GM19468 (cell line): ENCODE results near the gene EYA2.
"Not testable (repeated sequence)": the region's sequence is repeated elsewhere in the genome, so short reads cannot be mapped to it uniquely, and the experiment has no call there.

Experiments
- ATAC-seq: cut with Tn5 transposase; IDR thresholded peaks from one replicate; pipeline ENCODE4 v1.9.1; 2021; ENCODE audit warnings: mild to moderate bottlenecking, moderate library complexity, moderate number of reproducible peaks; ENCODE audit not compliant: unreplicated experiment; ENCODE audit errors: extremely low read depth

EYA2 gene

GRCh38 chr20:47181056-47181862, 286.6 kb downstream of the EYA2 start:
- no peak for ATAC-seq

GRCh38 chr20:47183367-47183766, 288.7 kb downstream of the EYA2 start:
- no peak for ATAC-seq

GRCh38 chr20:47187450-47188195, 293.0 kb downstream of the EYA2 start:
- no peak for ATAC-seq

DNA sequence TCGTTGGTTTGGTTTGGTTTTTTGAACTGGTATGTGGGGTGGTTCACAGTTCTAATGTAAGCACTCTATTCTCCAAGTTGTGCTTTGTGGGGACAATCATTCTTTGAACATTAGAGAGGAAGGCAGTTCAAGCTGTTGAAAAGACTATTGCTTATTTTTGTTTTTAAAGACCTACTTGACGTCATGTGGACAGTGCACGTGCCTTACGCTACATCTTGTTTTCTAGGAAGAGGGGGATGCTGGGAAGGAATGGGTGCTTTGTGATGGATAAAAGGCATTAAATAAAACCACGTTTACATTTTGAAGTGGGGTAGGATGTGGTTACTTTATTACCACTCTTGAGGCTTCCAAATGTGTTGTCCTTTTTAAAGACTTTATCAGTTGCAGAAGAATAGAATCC, 293.9 kb downstream of the EYA2 start:
- no peak for ATAC-seq

GRCh38 chr20:47189060-47189459, 294.4 kb downstream of the EYA2 start:
- ATAC-seq = no peak

GRCh38 chr20:47191074-47191673, 296.5 kb downstream of the EYA2 start:
- no peak for ATAC-seq

- no peak for ATAC-seq
Measured at GRCh38 chr20:47191956-47192355, 297.3 kb downstream of the EYA2 start.

DNA sequence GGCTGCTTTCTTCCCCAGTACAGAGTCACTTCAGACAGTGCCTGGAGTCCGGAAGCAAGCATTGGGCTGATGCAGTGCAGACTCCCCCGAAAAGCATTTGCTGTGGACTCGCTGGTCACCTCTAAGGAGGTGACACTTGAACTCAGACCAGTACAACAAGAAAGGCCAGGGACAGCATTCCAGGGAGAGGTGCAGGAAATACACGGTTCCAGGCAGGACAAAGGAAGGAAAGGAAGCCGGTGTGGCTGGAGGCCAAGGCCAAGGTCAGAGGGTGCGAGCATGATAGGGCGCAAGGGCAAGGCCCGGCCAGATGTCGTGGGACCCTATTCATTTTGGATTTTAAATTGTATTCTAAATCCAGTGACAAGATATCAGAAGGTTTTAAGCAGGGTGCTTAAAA, 300.9 kb downstream of the EYA2 start:
- no peak for ATAC-seq

DNA sequence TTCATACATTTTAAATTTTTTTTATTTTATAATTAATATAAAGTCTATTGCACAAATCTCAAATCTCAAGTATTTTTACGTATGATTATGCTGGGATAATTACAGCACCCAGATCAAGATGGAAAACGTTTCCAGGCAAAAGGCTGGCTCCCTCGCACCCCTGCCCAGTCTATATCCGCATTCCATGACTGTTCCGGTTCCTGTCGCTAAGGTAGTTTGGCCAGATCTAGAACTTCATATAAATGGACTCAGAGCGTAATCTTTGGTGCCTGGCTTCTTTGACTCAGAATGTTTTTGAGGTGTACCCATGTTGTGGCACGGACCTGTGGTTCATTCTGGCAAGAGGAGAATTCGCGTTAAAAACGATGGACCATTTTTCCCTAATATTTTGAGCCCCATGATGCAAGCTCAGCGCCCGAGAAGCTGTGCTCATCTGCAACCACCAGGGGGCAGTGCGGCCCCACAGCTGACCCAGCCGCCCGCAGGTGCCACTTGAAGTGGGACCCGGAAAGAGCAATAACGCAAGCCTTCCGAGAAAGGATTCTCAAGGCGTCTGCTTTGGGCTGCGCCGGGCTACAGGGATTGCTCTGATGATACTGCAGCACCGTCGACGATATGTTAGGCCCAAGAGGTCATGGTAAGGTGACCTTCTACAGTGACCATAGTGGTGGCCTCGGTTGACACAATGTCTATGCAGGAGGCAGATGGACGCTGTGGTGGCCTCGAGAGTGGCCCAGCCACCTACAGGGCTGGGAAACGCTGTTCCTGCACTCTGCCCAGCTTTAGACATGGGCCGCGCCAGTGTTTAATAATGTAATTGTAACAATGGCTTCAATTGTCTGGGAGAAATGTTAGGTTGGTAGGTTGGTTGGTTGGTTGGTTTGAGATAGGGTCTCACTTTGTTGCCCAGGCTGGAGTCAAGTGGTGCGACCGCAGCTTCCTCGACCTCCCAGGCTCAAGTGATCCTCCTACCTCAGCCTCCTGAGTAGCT, 301.7 kb downstream of the EYA2 start:
- ATAC-seq = no peak

- no peak for ATAC-seq
Measured at GRCh38 chr20:47198254-47198671, 303.6 kb downstream of the EYA2 start.

DNA sequence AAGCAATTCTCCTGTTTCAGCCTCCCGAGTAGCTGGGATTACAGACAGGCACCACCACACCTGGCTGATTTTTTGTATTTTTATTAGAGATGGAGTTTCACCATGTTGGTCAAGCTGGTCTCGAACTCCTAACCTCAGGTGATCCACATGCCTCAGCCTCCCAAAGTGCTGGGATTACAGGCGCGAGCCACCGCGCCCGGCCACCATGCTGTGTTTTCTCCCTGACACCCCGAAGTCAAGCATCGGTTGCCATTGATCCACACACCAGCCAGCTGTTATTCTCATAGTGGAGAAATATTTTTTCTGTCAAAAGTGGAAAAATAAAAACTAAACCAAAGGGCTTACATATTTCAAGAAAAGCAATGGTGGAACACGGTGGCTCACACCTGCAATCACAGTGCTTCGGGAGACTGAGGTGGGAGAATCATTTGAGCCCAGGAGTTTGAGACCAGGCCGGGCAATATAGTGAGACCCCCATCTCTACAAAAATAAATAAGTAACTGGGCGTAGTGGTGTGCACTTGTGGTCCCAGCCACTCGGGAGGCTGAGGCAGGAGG, 304.4 kb downstream of the EYA2 start:
- ATAC-seq = no peak

DNA sequence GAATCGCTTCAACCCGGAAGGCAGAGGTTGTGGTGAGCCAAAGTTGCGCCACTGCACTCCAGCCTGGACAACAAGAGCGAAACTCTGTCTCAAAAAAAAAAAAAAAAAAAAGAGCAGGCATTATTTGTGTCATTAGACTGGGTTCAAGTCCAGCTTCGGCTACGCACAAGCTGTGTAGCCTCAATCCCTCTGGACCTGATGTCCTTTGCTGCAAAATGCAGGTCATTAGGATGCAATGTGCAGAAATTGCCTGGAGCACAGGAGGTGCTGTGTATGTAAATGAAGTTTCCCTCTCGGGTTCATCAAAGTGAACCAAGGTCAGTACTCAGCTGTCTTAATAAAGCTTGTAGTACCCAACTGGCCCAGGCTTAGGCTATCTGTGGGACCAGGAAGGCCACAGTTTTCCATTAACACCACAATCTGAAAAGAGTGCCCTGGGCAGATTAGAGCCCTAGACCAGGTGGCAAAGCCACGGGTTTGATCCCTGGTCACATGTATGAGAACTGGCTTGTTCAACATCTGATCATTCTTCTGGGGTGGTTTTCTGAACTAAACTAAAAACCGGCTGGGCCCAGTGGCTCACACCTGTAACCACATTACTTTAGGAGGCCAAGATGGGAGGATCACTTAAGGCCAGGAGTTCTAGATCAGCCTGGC, 306.6 kb downstream of the EYA2 start:
- ATAC-seq = no peak

GRCh38 chr20:47202733-47203667, 308.4 kb downstream of the EYA2 start:
- ATAC-seq = no peak

DNA sequence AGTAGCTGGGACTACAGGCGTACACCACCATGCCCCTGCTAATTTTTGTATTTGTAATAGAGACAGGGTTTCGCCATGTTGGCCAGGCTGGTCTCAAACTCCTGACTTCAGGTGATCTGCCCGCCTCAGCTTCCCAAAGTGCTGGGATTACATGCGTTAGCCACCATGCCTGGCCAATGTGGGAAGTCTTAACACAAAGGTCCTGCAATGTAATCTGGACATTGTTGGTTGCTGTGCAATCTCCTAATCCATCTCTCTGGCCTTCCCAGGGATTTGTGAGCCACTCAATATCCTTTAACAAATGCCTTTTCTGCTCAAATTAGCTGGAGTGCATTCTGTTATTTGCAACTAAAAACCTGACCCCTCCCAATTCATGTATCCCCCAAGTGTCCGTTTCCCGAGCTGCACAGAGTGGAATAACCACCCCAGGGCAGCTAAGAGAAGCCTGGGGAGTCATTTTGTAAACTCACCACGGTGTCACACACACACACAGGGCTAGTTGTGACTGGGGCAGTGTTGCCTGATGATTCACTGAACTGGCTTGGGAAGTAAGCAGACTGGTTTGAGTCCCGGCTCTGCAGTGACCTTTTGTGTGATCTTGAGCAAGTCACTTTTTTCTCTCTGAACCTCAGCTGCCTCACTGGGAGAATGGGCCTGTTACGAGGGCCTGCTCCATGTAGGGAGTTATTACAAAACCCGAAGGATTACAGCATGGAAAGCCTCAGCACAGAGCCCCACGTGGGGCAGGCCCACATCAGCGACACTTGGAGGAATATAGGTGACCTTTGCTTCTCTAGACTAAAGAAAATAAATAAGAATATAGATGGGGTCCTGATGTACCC, 309.6 kb downstream of the EYA2 start:
- no peak for ATAC-seq

DNA sequence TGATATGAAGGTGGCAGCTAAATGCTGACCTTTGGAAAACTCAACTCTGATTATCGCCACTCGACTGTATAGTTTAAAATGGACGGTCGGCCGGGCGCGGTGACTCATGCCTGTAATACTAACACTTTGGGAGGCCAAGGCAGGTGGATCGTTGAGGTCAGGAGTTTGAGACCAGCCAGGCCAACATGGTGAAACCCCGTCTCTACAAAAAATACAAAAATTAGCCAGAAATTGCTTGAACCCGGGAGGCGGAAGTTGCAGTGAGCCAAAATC, 310.1 kb downstream of the EYA2 start:
- not testable (repeated sequence) for ATAC-seq

DNA sequence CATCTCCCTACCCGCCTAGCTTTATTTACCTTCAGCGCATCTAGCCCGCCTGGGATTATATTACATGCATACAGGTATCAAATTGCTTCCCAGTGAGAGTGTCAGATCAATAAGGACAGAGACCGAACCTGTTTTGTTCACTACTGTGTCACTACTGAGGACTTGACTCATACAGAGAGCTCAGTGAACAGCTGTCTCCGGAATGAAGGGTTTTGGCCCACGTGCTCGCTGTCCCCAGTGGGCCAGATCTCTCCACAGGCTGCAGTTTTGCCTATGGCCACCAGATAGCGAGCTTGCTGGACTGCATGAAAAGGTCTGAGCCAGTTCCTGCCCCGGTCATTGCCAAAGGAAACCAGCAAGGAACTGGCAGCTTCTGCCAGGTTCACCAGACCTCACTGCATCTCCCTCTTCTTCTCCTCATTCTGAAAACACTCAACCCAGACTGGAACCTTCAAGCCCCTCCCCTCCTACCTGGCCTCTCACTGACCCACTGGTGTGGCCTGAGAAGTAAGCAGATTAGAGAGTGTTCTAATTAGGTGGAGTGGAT, 311.0 kb downstream of the EYA2 start:
- peak; percentile 39 for ATAC-seq

DNA sequence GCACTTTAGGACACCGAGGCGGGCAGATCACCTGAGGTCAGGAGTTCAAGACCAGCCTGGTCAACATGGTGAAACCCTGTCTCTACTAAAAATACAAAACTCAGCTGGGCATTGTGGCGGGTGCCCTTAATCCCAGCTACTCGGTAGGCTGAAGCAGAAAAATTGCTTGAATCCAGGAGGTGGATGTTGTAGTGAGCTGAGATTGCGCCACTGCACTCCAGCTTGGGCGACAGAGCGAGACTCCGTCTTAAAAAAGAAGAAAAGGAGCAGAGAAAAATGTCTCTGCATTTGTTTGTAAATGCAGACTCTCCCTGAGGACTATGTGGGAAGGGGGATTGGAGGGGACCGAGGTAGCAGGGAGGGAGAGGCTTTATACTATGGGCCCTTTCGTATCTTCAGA, 311.9 kb downstream of the EYA2 start:
- not testable (repeated sequence) for ATAC-seq
